ENCODE results near the gene ERC2.

- no peak for TF ChIP-seq POLR2A (IDR thresholded peaks at IDR 0.05; ENCODE audit: low read depth, low read length)
- TF ChIP-seq POLR2AphosphoS5 (IDR thresholded peaks at IDR 0.05; ENCODE audit: low read depth, low read length), result no peak
Observed at GRCh38 chr3:55749036-55749435, 719.2 kb downstream of the ERC2 start.

All from GM12892 (cell line).